Fibroblast of skin of right biceps (primary cell): Measurements from ENCODE around the gene SACM1L.

ENCODE experiments used
- DNase-seq: peaks from one replicate; pipeline ENCODE4 v3.0.0-alpha.2; 2013

The SACM1L gene

DNA sequence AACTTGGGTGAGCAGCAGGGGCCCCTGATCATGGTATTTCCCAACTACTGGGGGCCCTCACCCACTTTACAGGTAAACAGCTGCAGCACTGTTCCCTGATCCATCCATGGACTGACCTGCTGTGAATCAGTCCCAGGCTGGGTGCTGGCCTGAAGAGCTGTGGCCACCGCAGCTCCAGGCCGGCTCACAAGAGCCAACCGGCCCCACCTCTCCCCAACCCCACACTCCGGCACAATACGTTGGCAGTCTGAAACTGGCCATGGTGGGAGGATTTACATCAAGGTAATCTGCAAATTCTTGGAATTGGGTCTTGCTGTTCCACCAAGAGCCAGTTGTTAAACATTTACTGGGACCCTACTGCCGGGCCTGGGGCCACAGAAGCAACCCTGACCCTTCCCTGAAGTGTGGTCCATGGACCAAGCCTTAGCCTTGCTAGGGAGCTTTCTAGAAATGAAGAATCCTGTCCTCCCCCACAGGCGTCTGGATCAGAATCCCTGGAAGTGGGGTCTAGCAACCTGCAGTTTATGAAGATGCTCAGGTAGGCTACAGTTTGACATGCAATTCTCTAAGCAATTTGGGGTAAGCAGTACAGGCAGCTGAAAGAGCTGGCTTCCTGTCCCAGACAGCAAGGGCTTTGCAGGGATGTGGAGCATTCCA lies 103.4 kb downstream of the SACM1L start:
- DNase-seq, result no peak

GRCh38 chr3:45793482-45794176 lies 104.4 kb downstream of the SACM1L start:
- DNase-seq, result no peak

DNA sequence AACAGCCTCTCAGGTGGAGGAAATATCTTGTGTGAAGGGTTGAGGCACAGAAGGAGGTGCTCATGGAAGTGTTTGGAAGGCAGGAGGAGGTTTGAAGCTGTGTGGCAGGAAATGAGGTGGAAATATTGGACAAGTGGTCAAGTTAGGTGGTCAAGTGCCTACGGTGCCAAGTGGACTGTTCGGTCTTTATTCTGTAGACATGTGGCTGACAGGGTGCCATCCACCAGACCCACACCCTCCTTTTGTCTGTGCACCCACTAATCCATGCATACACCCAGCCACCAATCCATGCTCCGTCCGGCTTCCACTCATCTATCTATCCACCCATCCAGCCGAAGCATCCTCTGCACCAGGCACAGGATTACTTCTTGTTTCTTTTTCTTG lies 105.0 kb downstream of the SACM1L start:
- DNase-seq, result no peak

DNA sequence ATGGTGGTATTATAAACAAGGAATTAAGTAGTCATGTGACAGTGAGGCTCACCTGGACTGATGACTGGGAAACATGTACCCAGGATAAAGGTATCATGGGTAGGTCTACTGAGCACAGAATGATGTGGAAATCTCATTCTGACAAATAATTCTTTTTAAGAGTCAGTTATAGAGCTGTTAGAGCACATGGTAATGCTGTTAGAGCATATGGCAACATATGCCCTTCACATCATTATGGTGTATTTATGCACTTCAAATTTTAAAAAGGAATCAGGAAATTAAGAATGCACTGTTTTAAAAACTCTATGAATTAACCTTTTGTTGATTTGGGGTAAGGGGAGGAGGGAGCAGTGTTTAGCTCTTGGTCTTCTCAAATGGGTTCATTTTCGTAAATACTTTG lies 105.5 kb downstream of the SACM1L start:
- DNase-seq, result no peak
